Naive B cell (primary cell): ENCODE results near the gene ABCF3. TPM values are rescaled to one million over a fixed set of nuclear protein-coding genes. Genes with fewer than 3 reads are reported as not detected.
A peak's percentile ranks its signal among the peaks of the same experiment; 100 is the strongest.

Source experiments
- ATAC-seq, 2 donors: fragments of 150-1000 bp; cut with Tn5 transposase; 2 replicates each; pipeline ENCODE4 v1.10.0; 2021; ENCODE audit warnings: low read depth in 2 of 2, mild to moderate bottlenecking in 2 of 2, moderate library complexity in 2 of 2
- DNase-seq: peaks from one replicate; pipeline ENCODE4 v3.0.0; 2022
- H3K27ac Mint-ChIP-seq, 6 donors: one replicate each; pipeline ENCODE4 v1.8.0; 2020 to 2022; ENCODE audit warnings: mild to moderate bottlenecking in 6 of 6, mixed read lengths in 6 of 6, moderate library complexity in 5 of 6, inconsistent platforms in 2 of 6
- H3K27me3 Mint-ChIP-seq, 3 donors: one replicate each; pipeline ENCODE4 v1.8.0; 2021 to 2022; ENCODE audit warnings: mixed read lengths in 3 of 3, mild to moderate bottlenecking in 1 of 3
- H3K36me3 Mint-ChIP-seq, 2 donors: one replicate each; pipeline ENCODE4 v1.8.0; 2020 to 2022; ENCODE audit warnings: mixed read lengths in 2 of 2, inconsistent platforms in 1 of 2, mild to moderate bottlenecking in 1 of 2
- H3K4me1 Mint-ChIP-seq, 3 donors: one replicate each; pipeline ENCODE4 v1.8.0; 2020 to 2022; ENCODE audit warnings: mixed read lengths in 3 of 3, inconsistent platforms in 1 of 3, mild to moderate bottlenecking in 1 of 3, moderate library complexity in 1 of 3
- H3K4me3 Mint-ChIP-seq, 8 donors: one replicate each; pipeline ENCODE4 v1.8.0; 2020 to 2022; ENCODE audit warnings: mild to moderate bottlenecking in 8 of 8, mixed read lengths in 8 of 8, moderate library complexity in 8 of 8, inconsistent platforms in 2 of 8
- H3K9me3 Mint-ChIP-seq, 7 donors: one replicate each; pipeline ENCODE4 v1.8.0; 2020 to 2022; ENCODE audit warnings: mixed read lengths in 7 of 7, mild to moderate bottlenecking in 5 of 7, inconsistent platforms in 2 of 7, moderate library complexity in 1 of 7
- polyA plus RNA-seq, 6 donors: library from polyadenylated mRNA; unstranded; fragments of 300-500 nt; fragmentation: Illumina TruSeq; gene quantifications; one replicate each; pipeline ENCODE4 v1.2.3, GENCODE V29; 2021; ENCODE audit warnings: low read depth in 6 of 6

Gene ABCF3
- polyA plus RNA-seq, 6 donors from 2014 or later, result 24.6 to 45.7 (median 30.0) TPM

DNA sequence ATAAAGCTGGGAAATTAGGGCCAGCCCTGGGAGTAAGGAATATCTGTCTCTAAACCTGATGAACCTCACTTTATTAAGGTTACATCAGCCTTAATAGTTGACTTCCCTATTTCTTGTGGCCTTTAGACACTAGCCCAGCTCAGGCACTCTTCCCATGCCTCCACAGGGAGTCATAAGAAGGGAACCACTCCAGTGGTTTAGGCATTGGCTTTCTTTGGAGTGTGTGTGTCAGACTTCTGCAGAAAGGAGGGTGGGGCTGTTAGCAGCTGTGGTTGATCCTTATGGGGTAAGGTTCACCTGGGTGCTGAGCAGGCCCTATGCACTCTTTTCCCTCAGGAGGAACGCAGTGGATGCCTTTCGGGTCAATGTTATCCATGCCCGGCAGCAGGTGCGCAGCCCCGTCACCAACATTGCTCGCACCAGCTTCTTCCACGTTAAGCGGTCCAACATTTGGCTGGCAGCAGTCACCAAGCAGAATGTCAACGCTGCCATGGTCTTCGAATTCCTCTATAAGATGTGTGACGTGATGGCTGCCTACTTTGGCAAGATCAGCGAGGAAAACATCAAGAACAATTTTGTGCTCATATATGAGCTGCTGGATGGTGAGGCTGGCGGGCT is 7.4 kb upstream of the ABCF3 start:
- H3K27ac Mint-ChIP-seq, result peak overlapping the region in 1 of 6 donors; percentile 8
- DNase-seq (no peak), ATAC-seq (no peak)
- no peaks in the 10 kb centered on the region for H3K27me3 Mint-ChIP-seq
- peaks cover 18 to 41% (median 37%) of the 10 kb centered on the region in 3 donors for H3K4me1 Mint-ChIP-seq
- H3K36me3 Mint-ChIP-seq, result peaks cover 8 to 14% of the 10 kb centered on the region in 2 donors
- H3K4me3 Mint-ChIP-seq, result peak overlapping the region in 1 of 8 donors; percentile 77
- H3K9me3 Mint-ChIP-seq, result no peaks in the 10 kb centered on the region

DNA sequence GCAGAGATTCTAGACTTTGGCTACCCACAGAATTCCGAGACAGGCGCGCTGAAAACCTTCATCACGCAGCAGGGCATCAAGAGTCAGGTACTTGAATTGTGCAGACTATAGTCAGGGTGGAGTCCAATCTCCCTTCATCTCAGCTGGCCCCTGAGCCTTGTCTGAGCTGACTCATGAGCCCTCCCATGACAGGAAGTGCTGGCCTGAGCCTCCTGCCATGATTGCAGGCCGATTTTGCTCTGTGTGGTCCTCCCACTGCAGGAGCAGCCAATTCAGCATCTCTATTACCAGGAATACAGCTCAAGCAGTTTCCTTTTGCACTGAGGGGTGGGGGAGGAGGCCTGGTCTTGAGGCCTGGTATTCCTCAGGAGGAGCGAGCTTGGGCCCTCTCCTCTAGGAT is 5.8 kb upstream of the ABCF3 start:
- Mint-ChIP-seq H3K27me3 (no peaks in the 10 kb centered on the region), H3K36me3 (peaks cover 8 to 14% of the 10 kb centered on the region in 2 donors), H3K4me3 (peak overlapping the region in 1 of 8 donors; percentile 30), H3K27ac (no peak overlapping the region), H3K4me1 (peaks cover 20 to 43% (median 32%) of the 10 kb centered on the region in 3 donors), H3K9me3 (no peaks in the 10 kb centered on the region)
- ATAC-seq (no peak), DNase-seq (no peak)

DNA sequence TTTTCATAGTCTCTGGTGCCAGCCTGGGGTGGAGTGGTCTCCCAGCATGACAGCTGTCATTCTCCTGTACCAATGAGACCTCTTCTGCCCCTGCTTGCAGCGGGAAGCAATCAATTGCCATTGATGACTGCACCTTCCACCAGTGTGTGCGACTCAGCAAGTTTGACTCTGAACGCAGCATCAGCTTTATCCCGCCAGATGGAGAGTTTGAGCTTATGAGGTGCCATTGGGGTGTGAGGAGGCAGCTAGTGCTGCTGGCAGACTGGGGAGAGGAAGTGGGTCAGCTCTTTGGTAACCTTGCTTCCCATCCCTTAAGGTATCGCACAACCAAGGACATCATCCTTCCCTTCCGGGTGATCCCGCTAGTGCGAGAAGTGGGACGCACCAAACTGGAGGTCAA is 4.4 kb upstream of the ABCF3 start:
- no peaks in the 10 kb centered on the region for H3K9me3 Mint-ChIP-seq
- peak overlapping the region in 1 of 6 donors; percentile 33 for H3K27ac Mint-ChIP-seq
- peaks cover 20 to 43% (median 29%) of the 10 kb centered on the region in 3 donors for H3K4me1 Mint-ChIP-seq
- DNase-seq (no peak), ATAC-seq (no peak)
- H3K36me3 Mint-ChIP-seq, result peaks cover 8 to 14% of the 10 kb centered on the region in 2 donors
- H3K27me3 Mint-ChIP-seq, result no peaks in the 10 kb centered on the region
- no peak overlapping the region for H3K4me3 Mint-ChIP-seq

DNA sequence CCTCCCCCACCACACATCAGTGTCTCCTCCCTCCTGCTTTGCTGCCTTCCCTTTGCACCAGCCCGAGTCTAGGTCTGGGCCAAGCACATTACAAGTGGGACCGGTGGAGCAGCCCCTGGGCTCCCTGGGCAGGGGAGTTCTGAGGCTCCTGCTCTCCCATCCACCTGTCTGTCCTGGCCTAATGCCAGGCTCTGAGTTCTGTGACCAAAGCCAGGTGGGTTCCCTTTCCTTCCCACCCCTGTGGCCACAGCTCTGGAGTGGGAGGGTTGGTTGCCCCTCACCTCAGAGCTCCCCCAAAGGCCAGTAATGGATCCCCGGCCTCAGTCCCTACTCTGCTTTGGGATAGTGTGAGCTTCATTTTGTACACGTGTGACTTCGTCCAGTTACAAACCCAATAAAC is 2.3 kb upstream of the ABCF3 start:
- no peaks in the 10 kb centered on the region for H3K9me3 Mint-ChIP-seq
- DNase-seq (no peak), ATAC-seq (no peak)
- H3K4me3 Mint-ChIP-seq, result no peak overlapping the region
- peaks cover 7 to 8% of the 10 kb centered on the region in 2 donors for H3K36me3 Mint-ChIP-seq
- peak overlapping the region in 1 of 6 donors; percentile 11 for H3K27ac Mint-ChIP-seq
- peaks cover 29 to 43% (median 36%) of the 10 kb centered on the region in 3 donors for H3K4me1 Mint-ChIP-seq
- H3K27me3 Mint-ChIP-seq, result no peaks in the 10 kb centered on the region

DNA sequence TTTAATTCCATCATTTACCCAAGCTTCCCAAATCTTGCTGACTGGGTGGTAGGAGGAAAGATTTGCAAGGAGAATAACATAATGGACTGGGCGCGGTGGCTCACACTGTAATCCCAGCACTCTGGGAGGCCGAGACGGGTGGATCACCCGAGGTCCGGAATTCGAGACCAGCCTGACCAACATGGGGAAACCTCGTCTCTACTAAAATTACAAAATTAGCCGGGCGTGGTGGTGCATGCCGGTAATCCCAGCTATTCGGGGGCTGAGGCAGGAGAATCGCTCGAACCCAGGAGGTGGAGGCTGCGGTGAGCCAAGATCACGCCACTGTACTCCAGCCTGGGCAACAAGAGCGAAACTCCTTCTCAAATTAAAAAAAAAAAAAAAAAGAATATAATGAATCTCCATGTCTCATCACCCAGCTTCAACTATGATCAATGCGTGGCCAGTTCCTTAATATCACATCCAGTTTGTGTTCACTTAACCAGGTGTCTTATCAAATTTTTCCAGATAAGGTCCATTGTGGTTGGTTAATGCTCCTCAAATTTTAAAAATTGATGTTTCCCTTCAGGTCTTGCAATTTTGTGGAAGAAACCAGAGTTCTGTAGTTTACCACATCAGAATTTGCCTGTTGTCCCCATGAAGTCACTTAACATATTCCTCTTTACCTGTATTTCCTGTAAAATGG is 1.3 kb upstream of the ABCF3 start:
- Mint-ChIP-seq H3K36me3 (peaks cover 7 to 8% of the 10 kb centered on the region in 2 donors), H3K4me1 (peaks cover 31 to 44% (median 41%) of the 10 kb centered on the region in 3 donors), H3K9me3 (no peaks in the 10 kb centered on the region), H3K27me3 (no peaks in the 10 kb centered on the region), H3K27ac (peak overlapping the region in 4 of 6 donors; percentile 67 to 94 (median 80)), H3K4me3 (peak overlapping the region in 6 of 8 donors; percentile 95 to 99 (median 98))
- DNase-seq, result no peak
- ATAC-seq, result no peak

DNA sequence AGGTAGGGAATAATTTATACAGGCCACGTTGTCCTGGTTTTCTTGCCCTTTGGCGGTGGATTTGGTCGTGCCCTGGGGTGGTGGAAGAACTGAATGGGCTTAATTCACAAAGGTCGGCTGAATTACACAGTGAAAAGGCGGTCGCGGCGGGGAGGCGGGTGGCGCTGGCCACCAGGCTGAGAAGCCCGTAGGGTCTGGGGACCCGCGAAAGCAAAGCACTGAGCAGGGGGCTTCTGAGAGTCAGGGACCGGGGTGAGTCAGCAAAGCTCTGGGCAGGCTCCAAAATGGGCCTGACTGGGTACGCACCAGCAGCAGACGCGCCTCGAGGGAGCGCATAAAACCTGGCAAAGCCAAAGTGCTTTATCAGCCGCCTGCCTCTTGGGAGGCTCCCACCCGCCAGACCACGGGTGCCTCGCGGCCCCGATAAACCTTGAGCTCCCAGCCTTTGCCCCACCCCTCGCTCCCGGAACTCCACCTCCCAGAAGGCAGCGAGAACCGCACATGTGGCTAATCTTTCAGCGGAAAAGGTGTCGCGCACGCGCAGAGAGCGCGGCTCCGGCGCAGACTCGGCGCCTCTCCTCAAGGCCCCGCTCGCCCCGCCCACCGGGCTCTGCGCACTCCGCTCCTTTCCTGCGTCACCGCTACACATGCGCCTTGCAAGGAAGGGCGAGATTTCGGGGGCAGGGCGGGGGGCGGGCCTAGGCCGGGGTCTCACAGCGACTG is 377 bp upstream of the ABCF3 start:
- ATAC-seq, result peak; percentile 90 to 93

DNA sequence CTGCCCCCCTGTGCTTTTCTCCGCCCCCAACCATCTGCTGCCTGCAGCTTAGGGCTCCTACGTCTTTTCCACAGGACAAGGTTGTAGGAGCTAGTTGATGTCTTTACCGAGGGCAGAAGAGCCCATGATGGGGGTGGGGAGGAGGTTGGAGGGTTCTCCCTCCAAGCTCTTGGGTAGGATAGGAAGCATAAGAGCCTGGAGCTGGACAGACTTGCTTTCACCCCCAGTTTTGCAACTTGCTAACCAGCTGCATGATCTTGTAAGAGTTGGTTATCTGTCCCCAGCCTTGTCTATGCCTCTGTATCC is 856 bp downstream of the ABCF3 start:
- no peak for ATAC-seq
- H3K4me3 Mint-ChIP-seq, result peak overlapping the region; percentile 95 to 100 (median 98)
- H3K9me3 Mint-ChIP-seq, result no peaks in the 10 kb centered on the region
- peaks cover 35 to 50% (median 43%) of the 10 kb centered on the region in 3 donors for H3K4me1 Mint-ChIP-seq
- DNase-seq, result no peak
- no peaks in the 10 kb centered on the region for H3K27me3 Mint-ChIP-seq
- H3K36me3 Mint-ChIP-seq, result peaks cover 7 to 8% of the 10 kb centered on the region in 2 donors
- peak overlapping the region in 4 of 6 donors; percentile 93 to 96 (median 94) for H3K27ac Mint-ChIP-seq

More for the DNA sequence above, 377 bp upstream of the ABCF3 start:
- H3K4me1 Mint-ChIP-seq, result peaks cover 35 to 50% (median 41%) of the 10 kb centered on the region in 3 donors
- no peaks in the 10 kb centered on the region for H3K27me3 Mint-ChIP-seq
- H3K4me3 Mint-ChIP-seq, result peak overlapping the region; percentile 95 to 100 (median 98)
- H3K36me3 Mint-ChIP-seq, result peaks cover 7 to 8% of the 10 kb centered on the region in 2 donors
- peak overlapping the region; percentile 93 to 99 (median 96) for H3K27ac Mint-ChIP-seq
- H3K9me3 Mint-ChIP-seq, result no peaks in the 10 kb centered on the region
- DNase-seq, result peak; percentile 99

DNA sequence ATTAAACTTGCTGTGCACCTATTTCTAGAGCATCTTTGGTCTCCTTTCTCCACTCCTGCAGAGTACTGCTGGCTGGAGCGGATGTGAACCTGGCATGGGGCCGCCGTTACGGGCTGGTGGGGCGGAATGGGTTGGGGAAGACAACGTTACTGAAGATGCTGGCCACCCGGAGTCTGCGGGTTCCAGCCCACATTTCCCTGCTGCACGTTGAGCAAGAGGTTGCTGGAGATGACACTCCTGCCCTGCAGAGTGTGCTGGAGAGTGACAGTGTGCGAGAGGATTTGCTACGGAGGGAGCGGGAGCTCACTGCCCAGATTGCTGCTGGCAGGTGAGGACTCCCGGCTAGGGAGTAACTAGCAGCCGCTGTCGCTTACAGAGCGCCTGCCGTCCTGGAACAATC is 2.1 kb downstream of the ABCF3 start:
- Mint-ChIP-seq H3K27me3 (no peaks in the 10 kb centered on the region), H3K36me3 (peaks cover under 1 to 12% of the 10 kb centered on the region in 2 donors), H3K4me3 (peak overlapping the region in 5 of 8 donors; percentile 5 to 100 (median 75)), H3K4me1 (peaks cover 35 to 50% (median 43%) of the 10 kb centered on the region in 3 donors), H3K9me3 (no peaks in the 10 kb centered on the region), H3K27ac (no peak overlapping the region)
- no peak for DNase-seq
- ATAC-seq, result no peak

DNA sequence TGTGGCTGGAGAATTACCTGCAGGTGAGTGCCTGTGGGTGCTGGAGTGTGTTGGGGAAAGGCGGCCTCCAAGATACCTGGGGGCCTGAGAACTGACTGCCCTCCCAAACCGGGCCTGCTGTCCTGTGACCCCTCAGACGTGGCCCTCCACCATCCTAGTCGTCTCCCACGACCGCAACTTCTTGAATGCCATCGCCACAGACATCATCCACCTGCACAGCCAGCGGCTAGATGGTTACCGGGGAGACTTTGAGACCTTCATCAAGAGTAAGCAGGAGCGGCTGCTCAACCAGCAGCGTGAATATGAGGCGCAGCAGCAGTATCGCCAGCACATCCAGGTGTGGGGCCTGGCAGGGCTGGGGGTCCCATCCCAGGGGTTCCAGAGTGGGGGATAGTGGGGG is 3.4 kb downstream of the ABCF3 start:
- ATAC-seq, result no peak
- H3K36me3 Mint-ChIP-seq, result peaks cover 5 to 22% of the 10 kb centered on the region in 2 donors
- peaks cover 35 to 50% (median 43%) of the 10 kb centered on the region in 3 donors for H3K4me1 Mint-ChIP-seq
- DNase-seq, result no peak
- H3K4me3 Mint-ChIP-seq, result peak overlapping the region in 1 of 8 donors; percentile 24
- no peaks in the 10 kb centered on the region for H3K9me3 Mint-ChIP-seq
- no peaks in the 10 kb centered on the region for H3K27me3 Mint-ChIP-seq
- H3K27ac Mint-ChIP-seq, result no peak overlapping the region

DNA sequence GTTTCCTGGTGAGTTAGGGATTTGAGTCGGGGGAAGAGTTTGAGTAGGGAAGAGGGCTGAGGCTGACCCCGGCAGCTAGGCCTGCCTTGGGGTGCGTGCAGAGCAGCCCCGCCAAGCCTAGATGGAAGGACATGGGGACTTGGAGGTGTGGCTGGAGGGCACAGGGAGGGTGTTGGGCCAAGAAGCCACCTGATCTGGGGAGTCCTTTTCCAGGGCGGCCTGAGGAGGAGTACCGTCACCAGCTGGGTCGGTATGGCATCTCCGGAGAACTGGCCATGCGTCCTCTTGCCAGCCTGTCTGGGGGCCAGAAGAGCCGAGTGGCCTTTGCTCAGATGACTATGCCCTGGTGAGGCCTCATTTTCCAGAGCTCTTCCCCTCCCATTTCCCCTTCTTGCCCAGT is 6.9 kb downstream of the ABCF3 start:
- Mint-ChIP-seq H3K9me3 (no peaks in the 10 kb centered on the region), H3K27ac (no peak overlapping the region), H3K4me1 (peaks cover 13 to 21% (median 17%) of the 10 kb centered on the region in 3 donors), H3K4me3 (no peak overlapping the region), H3K36me3 (peaks cover 7 to 30% of the 10 kb centered on the region in 2 donors), H3K27me3 (no peaks in the 10 kb centered on the region)
- DNase-seq, result no peak
- ATAC-seq, result no peak

DNA sequence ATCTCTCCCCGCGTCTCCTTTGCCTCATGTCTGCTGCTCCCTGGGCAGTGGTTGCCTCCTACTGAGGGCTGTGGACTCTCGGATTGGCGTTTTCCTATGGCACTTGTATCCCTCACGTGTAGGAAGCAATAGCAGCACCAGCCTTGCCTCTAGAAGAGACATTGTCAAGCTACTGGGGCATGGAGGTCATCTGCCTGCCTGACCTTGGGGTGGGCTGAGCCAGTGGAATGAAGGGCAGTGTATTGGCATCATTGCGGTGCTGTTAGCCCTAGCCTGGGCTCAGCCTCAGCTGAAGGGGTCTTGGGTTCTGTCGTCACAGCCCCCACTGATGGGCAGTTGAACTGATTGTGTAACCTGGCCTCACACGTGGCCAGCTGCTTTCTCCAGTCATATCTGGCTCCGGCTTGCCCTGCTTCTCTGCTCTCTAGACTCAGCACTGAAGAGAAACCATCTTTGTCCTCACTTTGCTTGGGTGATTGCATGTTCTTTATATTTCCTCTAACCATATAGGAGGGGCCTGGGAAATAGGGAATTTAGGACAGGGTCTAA is 8.1 kb downstream of the ABCF3 start:
- Mint-ChIP-seq H3K27me3 (no peaks in the 10 kb centered on the region), H3K27ac (peak overlapping the region in 1 of 6 donors; percentile 84), H3K4me1 (peaks cover 6 to 9% (median 8%) of the 10 kb centered on the region in 3 donors), H3K4me3 (peak overlapping the region in 1 of 8 donors; percentile 41), H3K9me3 (no peaks in the 10 kb centered on the region), H3K36me3 (peaks cover 7 to 30% of the 10 kb centered on the region in 2 donors)
- no peak for DNase-seq
- ATAC-seq, result no peak

DNA sequence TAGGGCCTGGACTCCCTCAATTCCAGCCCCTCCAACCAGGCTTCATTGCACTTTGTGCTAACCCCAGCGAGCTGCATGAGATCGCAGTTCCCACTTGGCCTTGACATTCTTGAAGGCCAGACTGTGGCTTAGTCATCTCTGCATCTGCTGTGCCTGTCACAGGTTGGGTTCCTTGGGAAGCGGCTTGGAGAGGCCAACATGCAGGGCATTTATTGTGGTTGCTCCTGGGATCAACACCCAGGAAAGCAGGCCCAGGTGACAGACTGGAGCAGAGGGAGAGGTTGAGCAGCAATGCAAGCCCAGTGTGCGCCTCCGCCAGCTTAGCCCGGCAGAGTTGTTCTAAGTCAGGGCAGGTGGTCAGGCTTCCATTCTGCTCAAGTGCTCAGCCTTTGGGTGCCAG is 10.5 kb downstream of the ABCF3 start:
- ATAC-seq, result no peak
- Mint-ChIP-seq H3K4me1 (peaks cover 0 to 4% (median 0%) of the 10 kb centered on the region in 3 donors), H3K27me3 (no peaks in the 10 kb centered on the region), H3K27ac (peak overlapping the region in 1 of 6 donors; percentile 91), H3K9me3 (no peaks in the 10 kb centered on the region), H3K36me3 (peaks cover 7 to 30% of the 10 kb centered on the region in 2 donors), H3K4me3 (no peak overlapping the region)
- DNase-seq, result no peak

DNA sequence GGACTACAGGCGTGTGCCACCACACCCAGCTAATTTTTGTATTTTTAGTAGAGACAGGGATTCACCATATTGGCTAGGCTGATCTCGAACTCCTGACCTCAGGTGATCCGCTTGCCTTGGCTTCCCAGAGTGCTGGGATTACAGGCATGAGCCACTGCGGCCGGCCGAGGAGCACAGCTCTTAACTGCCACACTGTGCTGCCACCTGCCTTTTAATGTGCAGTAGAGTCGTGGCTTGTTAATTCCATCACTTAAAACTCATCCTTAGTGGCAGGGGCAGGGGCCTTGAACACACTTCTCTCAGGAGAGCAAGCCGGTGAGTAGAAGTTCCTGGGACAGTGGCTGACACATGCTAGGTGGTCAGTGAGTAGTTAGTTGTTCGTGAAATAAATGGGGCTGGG is 12.5 kb downstream of the ABCF3 start:
- no peak overlapping the region for H3K4me3 Mint-ChIP-seq
- H3K27ac Mint-ChIP-seq, result no peak overlapping the region
- peaks cover 0 to 4% (median 0%) of the 10 kb centered on the region in 3 donors for H3K4me1 Mint-ChIP-seq
- ATAC-seq (no peak), DNase-seq (no peak)
- no peaks in the 10 kb centered on the region for H3K9me3 Mint-ChIP-seq
- H3K36me3 Mint-ChIP-seq, result peaks cover 7 to 14% of the 10 kb centered on the region in 2 donors
- H3K27me3 Mint-ChIP-seq, result peaks cover 0 to 6% (median 0%) of the 10 kb centered on the region in 3 donors
